HepG2 (cell line): ENCODE data around the gene PDZD2. TPM values are rescaled to one million over a fixed set of nuclear protein-coding genes. Genes with fewer than 3 reads are reported as not detected.

ENCODE experiments used
- ATAC-seq: fragments of 200-7000 bp; cut with Tn5 transposase; 3 replicates; pipeline ENCODE4 v1.9.1; 2020; ENCODE audit warnings: mild to moderate bottlenecking, moderate library complexity
- BruUV-seq: library from RNA; stranded (reverse); fragments of 400-500 nt; replicated peaks from 2 replicates; lab custom pipeline; 2021; lab: Mats Ljungman, UMichigan
- CTCF ChIA-PET: fragments of 300-600 bp; formaldehyde crosslinking; extraction: SDS; loops from one replicate; lab custom pipeline; 2021; ENCODE audit warnings: low total read pairs, inconsistent platforms, low intra/inter-chr PET ratio; lab: Yijun Ruan, JAX
- POLR2A ChIA-PET: fragments of 350-600 bp; sonication (Branson Sonifier 250); formaldehyde crosslinking; loops from one replicate; lab custom pipeline; 2020; ENCODE audit warnings: antibody characterized with exemption, inconsistent platforms; lab: Yijun Ruan, JAX
- DNase-seq: peaks from one replicate; pipeline ENCODE4 v3.0.0-alpha.2; 2015; ENCODE audit warnings: low spot score
- FAIRE-seq: peaks from 3 replicates; lab custom pipeline; 2011; peaks lifted over from hg19 to GRCh38; lab: Jason Lieb, UNC
- H2AFZ ChIP-seq: one replicate; pipeline ENCODE4 v1.6.1; 2011; ENCODE audit warnings: low read length, inconsistent platforms
- H3K27ac ChIP-seq: fragments of 300-600 bp; 3 replicates; pipeline ENCODE4 v1.8.0; 2011; ENCODE audit warnings: mixed run types, mild to moderate bottlenecking, mixed read lengths, low read length, inconsistent platforms; ENCODE audit not compliant: insufficient read depth; ENCODE audit errors: extremely low read length
- H3K27me3 ChIP-seq, 2 experiments: fragments of 200-600 bp in 1 of 2; 2 replicates in 1 of 2; 3 replicates in 1 of 2; pipeline versions ENCODE4 v1.6.0 to v1.8.0; 2011; ENCODE audit warnings: low read length in 2 of 2, mild to moderate bottlenecking in 2 of 2, moderate library complexity in 2 of 2, inconsistent platforms in 1 of 2; ENCODE audit not compliant: insufficient read depth in 2 of 2, control insufficient read depth in 1 of 2
- H3K36me3 ChIP-seq, 2 experiments: fragments of 200-600 bp in 1 of 2; replicated peaks in 1 of 2; 2 replicates in 1 of 2; 3 replicates in 1 of 2; pipeline versions ENCODE4 v1.5.1 to v1.8.0; 2011; ENCODE audit warnings: low read length in 2 of 2, inconsistent platforms in 1 of 2; ENCODE audit not compliant: insufficient read depth in 2 of 2, control insufficient read depth in 1 of 2
- H3K4me1 ChIP-seq: 2 replicates; pipeline ENCODE4 v1.5.1; 2012; ENCODE audit warnings: low read length, inconsistent platforms; ENCODE audit not compliant: insufficient read depth
- H3K4me2 ChIP-seq: 2 replicates; pipeline ENCODE4 v1.6.0; 2011; ENCODE audit warnings: low read depth, low read length, inconsistent platforms
- H3K4me3 ChIP-seq, 3 experiments: fragments of 200-600 bp in 1 of 3; sonication (generic), shearing (Covaris generic) in 1 of 3; replicated peaks in 1 of 3; 2 replicates each; pipeline ENCODE4 v1.5.1; 2011 to 2016; ENCODE audit warnings: low read length in 3 of 3, inconsistent platforms in 2 of 3, low read depth in 2 of 3, mild to moderate bottlenecking in 2 of 3, control low read depth in 1 of 3, mixed read lengths in 1 of 3; ENCODE audit not compliant: insufficient read depth in 1 of 3
- H3K79me2 ChIP-seq: one replicate; pipeline ENCODE4 v1.6.1; 2011; ENCODE audit warnings: low read length, inconsistent platforms; ENCODE audit not compliant: insufficient read depth
- H3K9ac ChIP-seq: 2 replicates; pipeline ENCODE4 v1.6.0; 2011; ENCODE audit warnings: mild to moderate bottlenecking, low read depth, low read length, inconsistent platforms; ENCODE audit not compliant: insufficient read depth
- H3K9me3 ChIP-seq: 2 replicates; pipeline ENCODE4 v1.5.1; 2012; ENCODE audit warnings: mild to moderate bottlenecking, low read length
- H4K20me1 ChIP-seq: 2 replicates; pipeline ENCODE4 v1.6.0; 2011; ENCODE audit warnings: inconsistent platforms, mild to moderate bottlenecking, low read length, moderate library complexity; ENCODE audit not compliant: insufficient read depth
- SIX1 ChIP-seq: sonication (generic); formaldehyde crosslinking; IDR thresholded peaks from 2 replicates; pipeline ENCODE4 v1.4.0; 2020; ENCODE audit warnings: missing genetic modification reagents, borderline replicate concordance
- TMF1 ChIP-seq: sonication (generic); formaldehyde crosslinking; IDR thresholded peaks from 2 replicates; pipeline ENCODE4 v1.8.1; 2022; ENCODE audit warnings: low read depth, missing genetic modification reagents
- ZBTB33 ChIP-seq: sonication (generic); formaldehyde crosslinking; IDR thresholded peaks from 2 replicates; pipeline ENCODE4 v1.4.0; 2020; ENCODE audit warnings: missing genetic modification reagents
- ZNF20 ChIP-seq: sonication (generic); formaldehyde crosslinking; IDR thresholded peaks from 2 replicates; pipeline ENCODE4 v1.4.0; 2020; ENCODE audit warnings: mild to moderate bottlenecking, moderate library complexity, missing genetic modification reagents
- ZNF513 ChIP-seq: sonication (generic); formaldehyde crosslinking; conservative IDR thresholded peaks from 2 replicates; pipeline ENCODE4 v1.5.0; 2020; ENCODE audit warnings: missing genetic modification reagents
- ZNF569 ChIP-seq: sonication (generic); formaldehyde crosslinking; IDR thresholded peaks from 2 replicates; pipeline ENCODE4 v1.5.0; 2020; ENCODE audit warnings: mild to moderate bottlenecking, missing genetic modification reagents, moderate library complexity, borderline replicate concordance
- ZNF589 ChIP-seq: sonication (generic); formaldehyde crosslinking; conservative IDR thresholded peaks from 2 replicates; pipeline ENCODE4 v1.8.0; 2022; ENCODE audit warnings: mild to moderate bottlenecking, moderate library complexity, missing genetic modification reagents
- ZNF878 ChIP-seq: sonication (generic); formaldehyde crosslinking; IDR thresholded peaks from 2 replicates; pipeline ENCODE4 v1.8.1; 2023; ENCODE audit warnings: mild to moderate bottlenecking, missing genetic modification reagents, moderate library complexity
- ZNF883 ChIP-seq: sonication (generic); formaldehyde crosslinking; IDR thresholded peaks from 2 replicates; pipeline ENCODE4 v1.5.1; 2020; ENCODE audit warnings: mild to moderate bottlenecking, missing genetic modification reagents; ENCODE audit errors: not compliant biosample characterization
- ZSCAN31 ChIP-seq: sonication (generic); formaldehyde crosslinking; IDR thresholded peaks from 2 replicates; pipeline ENCODE4 v1.5.0; 2020; ENCODE audit warnings: low read depth, mild to moderate bottlenecking, missing genetic modification reagents
- WGBS: methylation state at CpG from one replicate; pipeline ENCODE4 v1.1.6; 2017; ENCODE audit warnings: low lambda C conversion rate; 5-methylcytosine and 5-hydroxymethylcytosine counted together
- in situ Hi-C: cut with HindIII; loops from 2 replicates; pipeline ENCODE4 v1.10.0; 2017; ENCODE audit warnings: low pct_unique_long_range_greater_than_20kb; ENCODE audit not compliant: extremely low pct_ligation_motif_present
- intact Hi-C: fragments of 100-400 bp; cut with micrococcal nuclease; formaldehyde crosslinking; loops from one replicate; pipeline ENCODE4 v1.10.0; 2022; ENCODE audit not compliant: unreplicated experiment
- polyA plus RNA-seq, 8 experiments: library from polyadenylated mRNA; depleted of rRNA in 3 of 8; stranded (reverse) in 7 of 8; unstranded in 1 of 8; fragments of >200 nt; fragmentation: Illumina TruSeq in 4 of 8; extraction: Trizol in 4 of 8; gene quantifications; 2 replicates each; pipeline versions ENCODE4 v1.2.1 to v1.2.3, GENCODE V29; 2011 to 2016; ENCODE audit warnings: low read depth in 4 of 8, missing spikeins in 1 of 8, mixed read lengths in 1 of 8; ENCODE audit not compliant: insufficient read depth in 1 of 8
- total RNA-seq, 5 experiments: library from RNA; depleted of rRNA; stranded (reverse); fragments of >200 nt; fragmentation: Illumina TruSeq; extraction: Trizol; gene quantifications; 2 replicates each; pipeline ENCODE4 v1.2.3, GENCODE V29; 2016; ENCODE audit warnings: low read depth in 1 of 5
- TF ChIP-seq, protein P1 (sequence below): sonication (generic); formaldehyde crosslinking; IDR thresholded peaks from 2 replicates; pipeline ENCODE4 v1.4.0; 2020; ENCODE audit warnings: missing genetic modification reagents
- TF ChIP-seq, protein P2 (sequence below): IDR thresholded peaks from 2 replicates; pipeline ENCODE4 v1.6.1; 2016; ENCODE audit warnings: mild to moderate bottlenecking, missing biosample characterization, missing genetic modification reagents
- TF ChIP-seq, protein P3 (sequence below): sonication (generic); formaldehyde crosslinking; IDR thresholded peaks from 2 replicates; pipeline ENCODE4 v1.4.0; 2020; ENCODE audit warnings: missing genetic modification reagents, low read depth, mild to moderate bottlenecking, borderline replicate concordance

Gene PDZD2
- total and polyA plus RNA-seq, 2 of the 13 experiments (the other 11 are each of a cell fraction or from before 2014, with no cell fraction given): 0.04 TPM; not detected in 1

GRCh38 chr5:31895199-31895820 lies 256.4 kb downstream of the PDZD2 start (continued):
- TF ChIP-seq ZNF513: no peak

- no peaks in the 10 kb centered on the region for H3K36me3 ChIP-seq
- no TSS peak for BruUV-seq
- H4K20me1 ChIP-seq: no peaks in the 10 kb centered on the region
- in situ Hi-C loops (no loop called here), intact Hi-C loops (no loop called here)
- no peak overlapping the region for H3K4me3 ChIP-seq
- no peak for ATAC-seq
- no peaks in the 10 kb centered on the region for H3K4me1 ChIP-seq
- H3K27me3 ChIP-seq: peaks cover 1 to 33% of the 10 kb centered on the region in 2 experiments; a peak in 3 of 5 replicates
- H3K4me2 ChIP-seq: no peak overlapping the region
- H3K9ac ChIP-seq: no peak overlapping the region
- 0% methylated on average over 4 of the region's 6 CpGs for WGBS
- no peaks in the 10 kb centered on the region for H3K9me3 ChIP-seq
- ChIA-PET CTCF (no interaction called here), POLR2A (no interaction called here)
- no peak overlapping the region for H3K27ac ChIP-seq
- no peaks in the 10 kb centered on the region for H3K79me2 ChIP-seq
- FAIRE-seq: no peak
- no peak for DNase-seq
- H2AFZ ChIP-seq: no peak overlapping the region
- TF ChIP-seq ZNF589 (no peak), ZSCAN31 (no peak), ZNF883 (CRISPR knock-in tag) (no peak), TMF1 (CRISPR knock-in tag) (no peak), ZNF878 (CRISPR knock-in tag) (no peak), ZBTB33 (no peak), ZNF20 (no peak), SIX1 (CRISPR knock-in tag) (no peak), ZNF569 (no peak)
- TF ChIP-seq, protein P1, sequence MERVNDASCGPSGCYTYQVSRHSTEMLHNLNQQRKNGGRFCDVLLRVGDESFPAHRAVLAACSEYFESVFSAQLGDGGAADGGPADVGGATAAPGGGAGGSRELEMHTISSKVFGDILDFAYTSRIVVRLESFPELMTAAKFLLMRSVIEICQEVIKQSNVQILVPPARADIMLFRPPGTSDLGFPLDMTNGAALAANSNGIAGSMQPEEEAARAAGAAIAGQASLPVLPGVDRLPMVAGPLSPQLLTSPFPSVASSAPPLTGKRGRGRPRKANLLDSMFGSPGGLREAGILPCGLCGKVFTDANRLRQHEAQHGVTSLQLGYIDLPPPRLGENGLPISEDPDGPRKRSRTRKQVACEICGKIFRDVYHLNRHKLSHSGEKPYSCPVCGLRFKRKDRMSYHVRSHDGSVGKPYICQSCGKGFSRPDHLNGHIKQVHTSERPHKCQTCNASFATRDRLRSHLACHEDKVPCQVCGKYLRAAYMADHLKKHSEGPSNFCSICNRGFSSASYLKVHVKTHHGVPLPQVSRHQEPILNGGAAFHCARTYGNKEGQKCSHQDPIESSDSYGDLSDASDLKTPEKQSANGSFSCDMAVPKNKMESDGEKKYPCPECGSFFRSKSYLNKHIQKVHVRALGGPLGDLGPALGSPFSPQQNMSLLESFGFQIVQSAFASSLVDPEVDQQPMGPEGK (CRISPR knock-in tag): no peak
- TF ChIP-seq, protein P2, sequence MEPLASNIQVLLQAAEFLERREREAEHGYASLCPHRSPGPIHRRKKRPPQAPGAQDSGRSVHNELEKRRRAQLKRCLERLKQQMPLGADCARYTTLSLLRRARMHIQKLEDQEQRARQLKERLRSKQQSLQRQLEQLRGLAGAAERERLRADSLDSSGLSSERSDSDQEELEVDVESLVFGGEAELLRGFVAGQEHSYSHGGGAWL: no peak
- TF ChIP-seq, protein P3, sequence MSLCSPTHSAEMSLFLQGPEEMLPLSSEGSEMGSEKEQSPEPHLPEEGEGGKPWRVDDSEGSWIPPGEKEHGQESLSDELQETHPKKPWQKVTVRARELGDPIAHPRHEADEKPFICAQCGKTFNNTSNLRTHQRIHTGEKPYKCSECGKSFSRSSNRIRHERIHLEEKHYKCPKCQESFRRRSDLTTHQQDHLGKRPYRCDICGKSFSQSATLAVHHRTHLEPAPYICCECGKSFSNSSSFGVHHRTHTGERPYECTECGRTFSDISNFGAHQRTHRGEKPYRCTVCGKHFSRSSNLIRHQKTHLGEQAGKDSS (CRISPR knock-in tag): no peak
These were observed 259.2 kb downstream of the PDZD2 start for GRCh38 chr5:31898036-31898632.
